GM12878 (cell line): Measurements from ENCODE around the gene ATP6V1C2.

Source experiments
- CREB1 ChIP-seq: IDR thresholded peaks from 2 replicates; pipeline ENCODE4 v1.6.1; 2012; ENCODE audit warnings: low read depth, mild to moderate bottlenecking, inconsistent platforms
- E2F8 ChIP-seq: fragments of 450-650 bp; IDR thresholded peaks from 2 replicates; pipeline ENCODE4 v1.6.1; 2018; ENCODE audit warnings: mild to moderate bottlenecking, low read depth, moderate library complexity; ENCODE audit not compliant: partially characterized antibody
- EZH2 ChIP-seq: IDR thresholded peaks from 2 replicates; pipeline ENCODE4 v1.6.1; 2012; ENCODE audit warnings: low read depth, mild to moderate bottlenecking, control low read depth, inconsistent platforms, low read length, borderline replicate concordance; ENCODE audit not compliant: control insufficient read depth
- HDAC2 ChIP-seq: fragments of 200-600 bp; sonication (generic); IDR thresholded peaks from 2 replicates; pipeline ENCODE4 v1.6.1; 2017
- HDAC6 ChIP-seq: fragments of 200-600 bp; sonication (generic); IDR thresholded peaks from one replicate; pipeline ENCODE4 v1.8.0; 2017; ENCODE audit warnings: antibody characterized with exemption; ENCODE audit not compliant: unreplicated experiment
- MAX ChIP-seq: IDR thresholded peaks from 2 replicates; pipeline ENCODE4 v1.6.1; 2012; ENCODE audit warnings: low read depth, low read length, improper control_type of control experiment
- POLR2A ChIP-seq: IDR thresholded peaks from 2 replicates; pipeline ENCODE4 v1.6.1; 2011; ENCODE audit warnings: low read depth, mild to moderate bottlenecking, low read length
- POLR2AphosphoS5 ChIP-seq: IDR thresholded peaks from 2 replicates; pipeline ENCODE4 v1.6.1; 2011; ENCODE audit warnings: mild to moderate bottlenecking, low read length, inconsistent platforms
- RCOR1 ChIP-seq: conservative IDR thresholded peaks from 2 replicates; pipeline ENCODE4 v1.6.1; 2012; ENCODE audit warnings: low read depth, low read length, improper control_type of control experiment
- SMAD1 ChIP-seq: fragments of 450-650 bp; IDR thresholded peaks from 2 replicates; pipeline ENCODE4 v1.6.1; 2018; ENCODE audit warnings: mild to moderate bottlenecking, low read depth; ENCODE audit not compliant: partially characterized antibody
- TARDBP ChIP-seq: IDR thresholded peaks from 2 replicates; pipeline ENCODE4 v1.6.1; 2016; ENCODE audit warnings: borderline replicate concordance
- TF ChIP-seq, protein P1 (sequence below), 3 experiments: IDR thresholded peaks in 2 of 3; conservative IDR thresholded peaks in 1 of 3; 2 replicates each; pipeline ENCODE4 v1.5.1; 2011; ENCODE audit warnings: low read depth in 3 of 3, low read length in 3 of 3, mild to moderate bottlenecking in 3 of 3, control low read depth in 2 of 3, moderate library complexity in 2 of 3, inconsistent platforms in 1 of 3, mixed read lengths in 1 of 3; ENCODE audit not compliant: control insufficient read depth in 2 of 3, insufficient read depth in 1 of 3; ENCODE audit errors: extremely low read depth in 1 of 3

DNA sequence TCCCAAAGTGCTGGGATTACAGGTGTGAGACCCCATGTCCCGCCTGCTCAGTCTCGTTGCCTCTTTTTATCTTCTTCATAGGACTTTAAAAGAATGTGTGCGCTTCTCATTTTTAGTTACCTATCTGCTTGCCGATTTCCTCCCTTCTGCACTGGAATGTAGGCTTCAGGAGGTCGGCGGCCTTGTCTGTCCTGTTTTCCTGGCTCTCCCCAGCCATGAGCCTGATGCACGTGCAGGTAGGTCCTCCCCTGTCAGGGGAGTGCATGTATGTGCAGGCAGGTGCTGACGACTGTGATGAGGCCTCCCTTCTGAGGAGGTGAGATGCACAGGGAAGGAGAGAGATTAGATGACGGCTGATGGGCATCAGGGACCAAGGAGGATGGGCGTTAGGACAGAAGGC is 13.6 kb upstream of the ATP6V1C2 start:
- TF ChIP-seq, protein P1, sequence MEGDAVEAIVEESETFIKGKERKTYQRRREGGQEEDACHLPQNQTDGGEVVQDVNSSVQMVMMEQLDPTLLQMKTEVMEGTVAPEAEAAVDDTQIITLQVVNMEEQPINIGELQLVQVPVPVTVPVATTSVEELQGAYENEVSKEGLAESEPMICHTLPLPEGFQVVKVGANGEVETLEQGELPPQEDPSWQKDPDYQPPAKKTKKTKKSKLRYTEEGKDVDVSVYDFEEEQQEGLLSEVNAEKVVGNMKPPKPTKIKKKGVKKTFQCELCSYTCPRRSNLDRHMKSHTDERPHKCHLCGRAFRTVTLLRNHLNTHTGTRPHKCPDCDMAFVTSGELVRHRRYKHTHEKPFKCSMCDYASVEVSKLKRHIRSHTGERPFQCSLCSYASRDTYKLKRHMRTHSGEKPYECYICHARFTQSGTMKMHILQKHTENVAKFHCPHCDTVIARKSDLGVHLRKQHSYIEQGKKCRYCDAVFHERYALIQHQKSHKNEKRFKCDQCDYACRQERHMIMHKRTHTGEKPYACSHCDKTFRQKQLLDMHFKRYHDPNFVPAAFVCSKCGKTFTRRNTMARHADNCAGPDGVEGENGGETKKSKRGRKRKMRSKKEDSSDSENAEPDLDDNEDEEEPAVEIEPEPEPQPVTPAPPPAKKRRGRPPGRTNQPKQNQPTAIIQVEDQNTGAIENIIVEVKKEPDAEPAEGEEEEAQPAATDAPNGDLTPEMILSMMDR (IDR thresholded peaks at IDR 0.05 in 2 of 3, conservative IDR thresholded peaks at IDR 0.05 in 1 of 3; ENCODE audit: control insufficient read depth in 2 of 3, extremely low read depth in 1 of 3, insufficient read depth in 1 of 3, low read depth in 3 of 3, low read length in 3 of 3), result no peak
- TF ChIP-seq EZH2 (no peak), E2F8 (no peak), CREB1 (no peak), HDAC6 (no peak), RCOR1 (no peak), HDAC2 (no peak), POLR2A (no peak), SMAD1 (no peak), TARDBP (no peak), MAX (no peak), POLR2AphosphoS5 (no peak)
